Glutamatergic neuron (in vitro differentiated cells): ENCODE results near the gene PTPRG. TPM values are rescaled to one million over a fixed set of nuclear protein-coding genes. Genes with fewer than 3 reads are reported as not detected.

Experiments
- DNase-seq: peaks from one replicate; pipeline ENCODE4 v3.0.0; 2022
- H3K27ac Mint-ChIP-seq: one replicate; pipeline ENCODE4 v1.8.0; 2020; ENCODE audit warnings: mild to moderate bottlenecking, mixed read lengths, inconsistent platforms; ENCODE audit not compliant: unreplicated experiment
- H3K27me3 Mint-ChIP-seq: one replicate; pipeline ENCODE4 v1.8.0; 2020; ENCODE audit warnings: mild to moderate bottlenecking, moderate library complexity, mixed read lengths, inconsistent platforms; ENCODE audit not compliant: unreplicated experiment
- H3K36me3 Mint-ChIP-seq: one replicate; pipeline ENCODE4 v1.8.0; 2020; ENCODE audit warnings: mild to moderate bottlenecking, mixed read lengths, inconsistent platforms; ENCODE audit not compliant: unreplicated experiment
- H3K4me1 Mint-ChIP-seq: one replicate; pipeline ENCODE4 v1.8.0; 2020; ENCODE audit warnings: mild to moderate bottlenecking, low read depth, mixed read lengths, inconsistent platforms; ENCODE audit not compliant: unreplicated experiment
- H3K4me3 Mint-ChIP-seq: one replicate; pipeline ENCODE4 v1.8.0; 2020; ENCODE audit warnings: mild to moderate bottlenecking, mixed read lengths, inconsistent platforms; ENCODE audit not compliant: unreplicated experiment
- H3K9me3 Mint-ChIP-seq: one replicate; pipeline ENCODE4 v1.8.0; 2020; ENCODE audit warnings: mild to moderate bottlenecking, moderate library complexity, mixed read lengths, inconsistent platforms; ENCODE audit not compliant: unreplicated experiment
- CTCF ChIP-seq: fragments of 200-600 bp; sonication (generic); IDR thresholded peaks from one replicate; pipeline ENCODE4 v1.5.0; 2021; ENCODE audit not compliant: partially characterized antibody, unreplicated experiment
- total RNA-seq: library from RNA; stranded (reverse); fragmentation: NEBNext Ultra II Directional; extraction: Animal tissue kit (Norgen Biotek cat#: 25700); gene quantifications from one replicate; pipeline ENCODE4 v1.2.1, GENCODE V29; 2021; ENCODE audit not compliant: unreplicated experiment

The PTPRG gene
- total RNA-seq, 1 donor from 2014 or later, result 52.1 TPM

DNA sequence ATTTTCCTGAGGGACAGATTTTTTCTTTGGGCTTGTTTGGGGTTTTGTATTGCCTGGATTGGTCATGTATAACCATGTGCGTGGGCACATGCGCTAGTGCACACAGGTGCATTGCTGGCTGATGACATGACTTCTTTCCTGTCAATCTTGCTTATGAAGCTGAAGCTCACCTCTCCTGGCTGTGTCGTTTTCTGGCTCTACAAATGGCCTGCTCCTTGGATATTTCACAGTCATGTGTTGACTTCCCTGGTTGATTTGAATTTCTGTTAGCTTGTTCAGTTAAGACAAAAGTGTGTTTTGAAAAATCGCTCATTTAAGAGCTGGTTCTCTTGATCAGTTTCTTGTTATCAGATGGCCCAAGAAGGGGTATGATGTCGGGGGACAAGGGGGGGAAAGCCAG, 11.5 kb downstream of the PTPRG start:
- Mint-ChIP-seq H3K4me1 (peaks cover 7% of the 10 kb centered on the region), H3K27me3 (peaks cover 2% of the 10 kb centered on the region), H3K4me3 (no peak overlapping the region), H3K36me3 (no peaks in the 10 kb centered on the region), H3K9me3 (no peaks in the 10 kb centered on the region), H3K27ac (no peak overlapping the region)
- no peak for TF ChIP-seq CTCF
- no peak for DNase-seq

GRCh38 chr3:61573441-61573840, 12.1 kb downstream of the PTPRG start:
- Mint-ChIP-seq H3K4me3 (no peak overlapping the region), H3K27me3 (peaks cover 2% of the 10 kb centered on the region), H3K27ac (no peak overlapping the region), H3K36me3 (no peaks in the 10 kb centered on the region), H3K9me3 (no peaks in the 10 kb centered on the region), H3K4me1 (peaks cover 7% of the 10 kb centered on the region)
- DNase-seq, result no peak
- TF ChIP-seq CTCF, result no peak

DNA sequence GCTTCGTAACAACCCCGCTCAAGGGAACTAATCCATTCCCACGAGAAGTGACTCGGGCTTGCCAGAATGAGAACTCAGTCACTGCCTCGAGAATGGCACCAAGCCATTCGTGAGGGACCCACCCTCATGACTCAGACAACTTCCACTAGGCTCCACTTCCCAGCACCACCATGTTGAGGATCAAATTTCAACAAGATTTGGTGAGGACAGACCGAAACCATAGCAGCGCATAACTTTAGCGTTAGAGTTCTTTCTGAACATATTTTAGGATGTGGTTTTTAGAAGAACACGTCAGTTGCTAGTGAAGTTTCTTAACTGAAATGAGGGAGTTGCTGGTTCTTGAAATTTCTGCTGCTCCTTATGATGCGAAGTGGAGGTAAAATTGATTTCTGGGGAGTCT, 13.5 kb downstream of the PTPRG start:
- Mint-ChIP-seq H3K4me1 (peaks cover 5% of the 10 kb centered on the region), H3K9me3 (no peaks in the 10 kb centered on the region), H3K27ac (no peak overlapping the region), H3K27me3 (no peaks in the 10 kb centered on the region), H3K36me3 (no peaks in the 10 kb centered on the region), H3K4me3 (no peak overlapping the region)
- DNase-seq, result no peak
- no peak for TF ChIP-seq CTCF

DNA sequence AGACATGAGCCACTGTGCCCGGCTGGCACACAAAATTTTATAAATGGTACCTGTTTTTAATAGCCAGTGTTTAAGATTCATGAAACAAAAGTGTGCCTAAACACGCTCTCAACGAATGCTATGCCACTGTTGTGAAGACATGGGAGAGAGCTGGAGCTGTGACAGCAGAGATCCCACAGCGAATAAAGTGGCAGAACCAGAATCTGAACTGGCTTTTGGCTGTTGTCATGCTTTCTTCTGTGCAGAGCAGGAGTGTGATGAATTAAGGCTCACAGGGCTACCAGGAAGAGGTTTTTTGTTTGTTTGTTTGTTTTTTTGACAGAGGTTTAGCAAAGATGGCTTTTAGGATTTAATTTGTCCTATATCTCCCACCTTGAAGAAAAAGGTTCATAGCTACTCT, 14.5 kb downstream of the PTPRG start:
- no peaks in the 10 kb centered on the region for H3K9me3 Mint-ChIP-seq
- no peak for DNase-seq
- no peak for TF ChIP-seq CTCF
- no peaks in the 10 kb centered on the region for H3K27me3 Mint-ChIP-seq
- no peaks in the 10 kb centered on the region for H3K36me3 Mint-ChIP-seq
- H3K4me3 Mint-ChIP-seq, result no peak overlapping the region
- H3K4me1 Mint-ChIP-seq, result peaks cover 7% of the 10 kb centered on the region
- H3K27ac Mint-ChIP-seq, result no peak overlapping the region

- Mint-ChIP-seq H3K27ac (no peak overlapping the region), H3K9me3 (no peaks in the 10 kb centered on the region), H3K4me1 (peaks cover 10% of the 10 kb centered on the region), H3K4me3 (no peak overlapping the region), H3K36me3 (no peaks in the 10 kb centered on the region), H3K27me3 (no peaks in the 10 kb centered on the region)
- no peak for DNase-seq
- no peak for TF ChIP-seq CTCF
These were observed 16.4 kb downstream of the PTPRG start for GRCh38 chr3:61577760-61578159.
